Neural progenitor cell (in vitro differentiated cells): Measurements from ENCODE around the gene MS4A10. TPM values are rescaled to one million over a fixed set of nuclear protein-coding genes. Genes with fewer than 3 reads are reported as not detected.

ENCODE experiments used
- DNase-seq: peaks from one replicate; pipeline ENCODE4 v3.0.0-alpha.2; 2016; ENCODE audit warnings: low spot score
- H2AFZ ChIP-seq: fragments of 200-600 bp; sonication (generic); replicated peaks from 2 replicates; pipeline ENCODE4 v1.6.1; 2016; ENCODE audit warnings: antibody characterized with exemption
- H3F3A ChIP-seq: fragments of 200-600 bp; sonication (generic); 2 replicates; pipeline ENCODE4 v1.6.1; 2016; ENCODE audit warnings: antibody characterized with exemption, low read depth
- H3K27ac ChIP-seq: fragments of 200-600 bp; sonication (generic); 2 replicates; pipeline ENCODE4 v1.5.1; 2016; ENCODE audit warnings: mild to moderate bottlenecking
- H3K27me3 ChIP-seq: fragments of 200-600 bp; sonication (generic); 2 replicates; pipeline ENCODE4 v1.6.1; 2016; ENCODE audit warnings: mild to moderate bottlenecking, moderate library complexity
- H3K36me3 ChIP-seq: fragments of 200-600 bp; sonication (generic); 2 replicates; pipeline ENCODE4 v1.5.1; 2016
- H3K4me1 ChIP-seq: fragments of 200-600 bp; sonication (generic); 2 replicates; pipeline ENCODE4 v1.6.1; 2016; ENCODE audit warnings: mixed run types
- H3K4me2 ChIP-seq: fragments of 200-600 bp; sonication (generic); 2 replicates; pipeline ENCODE4 v1.6.1; 2016
- H3K4me3 ChIP-seq: fragments of 200-600 bp; sonication (generic); 2 replicates; pipeline ENCODE4 v1.5.1; 2016
- H3K79me2 ChIP-seq: fragments of 200-600 bp; sonication (generic); 2 replicates; pipeline ENCODE4 v1.6.1; 2016; ENCODE audit warnings: low read depth
- H3K9ac ChIP-seq: fragments of 200-600 bp; sonication (generic); 2 replicates; pipeline ENCODE4 v1.6.1; 2016
- H3K9me3 ChIP-seq: fragments of 200-600 bp; sonication (generic); 2 replicates; pipeline ENCODE4 v1.5.1; 2016; ENCODE audit warnings: low read depth
- H4K20me1 ChIP-seq: fragments of 200-600 bp; sonication (generic); 2 replicates; pipeline ENCODE4 v1.6.1; 2016; ENCODE audit warnings: low read depth
- H3K27ac Mint-ChIP-seq: 3 replicates; pipeline ENCODE4 v1.8.0; 2021; ENCODE audit warnings: mixed read lengths
- H3K27me3 Mint-ChIP-seq: 2 replicates; pipeline ENCODE4 v1.8.0; 2022; ENCODE audit warnings: low read depth, mild to moderate bottlenecking, inconsistent platforms, moderate library complexity, mixed read lengths; ENCODE audit not compliant: insufficient read depth
- H3K36me3 Mint-ChIP-seq: 3 replicates; pipeline ENCODE4 v1.8.0; 2021; ENCODE audit warnings: mixed read lengths
- H3K4me1 Mint-ChIP-seq: 3 replicates; pipeline ENCODE4 v1.8.0; 2021; ENCODE audit warnings: mixed read lengths
- H3K4me3 Mint-ChIP-seq: 3 replicates; pipeline ENCODE4 v1.8.0; 2021; ENCODE audit warnings: mild to moderate bottlenecking, moderate library complexity, mixed read lengths
- H3K9me3 Mint-ChIP-seq: 3 replicates; pipeline ENCODE4 v1.8.0; 2020; ENCODE audit warnings: mixed read lengths
- EZH2 ChIP-seq: fragments of 200-600 bp; sonication (generic); IDR thresholded peaks from 2 replicates; pipeline ENCODE4 v1.6.1; 2017; ENCODE audit warnings: antibody characterized with exemption, mild to moderate bottlenecking, moderate library complexity
- EZH2phosphoT487 ChIP-seq: fragments of 200-600 bp; sonication (generic); IDR thresholded peaks from 2 replicates; pipeline ENCODE4 v1.6.1; 2017; ENCODE audit warnings: antibody characterized with exemption
- total RNA-seq: library from RNA; depleted of rRNA; stranded (reverse); fragments of >200 nt; gene quantifications from 2 replicates; pipeline ENCODE4 v1.2.3, GENCODE V29; 2015; ENCODE audit warnings: low replicate concordance
- TF ChIP-seq, protein P1 (sequence below): fragments of 200-600 bp; sonication (generic); IDR thresholded peaks from 2 replicates; pipeline ENCODE4 v1.5.1; 2017; ENCODE audit warnings: antibody characterized with exemption, mild to moderate bottlenecking

The MS4A10 gene
- total RNA-seq, 1 donor from 2014 or later: not detected

DNA sequence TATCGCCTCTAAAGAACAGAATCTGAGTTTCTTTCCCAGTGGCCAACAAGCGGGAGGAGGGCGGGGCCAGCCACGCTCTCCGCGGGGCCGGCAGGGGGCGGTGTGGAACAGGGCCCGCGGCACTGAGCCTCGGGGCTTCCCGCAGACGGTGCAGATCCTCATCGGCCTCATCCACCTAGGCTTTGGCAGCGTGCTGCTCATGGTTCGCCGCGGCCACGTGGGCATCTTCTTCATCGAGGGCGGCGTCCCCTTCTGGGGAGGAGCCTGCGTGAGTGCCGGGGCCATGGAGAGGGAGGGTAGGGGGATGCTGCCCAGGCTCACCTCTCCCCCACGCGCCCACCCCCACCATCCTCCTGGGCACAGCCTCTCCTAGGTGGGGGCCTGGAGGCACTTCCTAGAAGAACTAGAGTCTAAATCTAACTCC, 17.7 kb upstream of the MS4A10 start:
- Mint-ChIP-seq H3K4me1 (no peaks in the 10 kb centered on the region), H3K27ac (no peak overlapping the region), H3K9me3 (peaks cover 3% of the 10 kb centered on the region), H3K36me3 (no peaks in the 10 kb centered on the region), H3K4me3 (no peak overlapping the region), H3K27me3 (peaks cover 5% of the 10 kb centered on the region)
- H3K79me2 ChIP-seq: no peaks in the 10 kb centered on the region
- no peaks in the 10 kb centered on the region for H3K4me1 ChIP-seq
- no peak overlapping the region for H3K9ac ChIP-seq
- no peak overlapping the region for H3K4me2 ChIP-seq
- peak overlapping the region; percentile 57 for H2AFZ ChIP-seq
- TF ChIP-seq EZH2phosphoT487 (no peak), EZH2 (no peak)
- TF ChIP-seq, protein P1, sequence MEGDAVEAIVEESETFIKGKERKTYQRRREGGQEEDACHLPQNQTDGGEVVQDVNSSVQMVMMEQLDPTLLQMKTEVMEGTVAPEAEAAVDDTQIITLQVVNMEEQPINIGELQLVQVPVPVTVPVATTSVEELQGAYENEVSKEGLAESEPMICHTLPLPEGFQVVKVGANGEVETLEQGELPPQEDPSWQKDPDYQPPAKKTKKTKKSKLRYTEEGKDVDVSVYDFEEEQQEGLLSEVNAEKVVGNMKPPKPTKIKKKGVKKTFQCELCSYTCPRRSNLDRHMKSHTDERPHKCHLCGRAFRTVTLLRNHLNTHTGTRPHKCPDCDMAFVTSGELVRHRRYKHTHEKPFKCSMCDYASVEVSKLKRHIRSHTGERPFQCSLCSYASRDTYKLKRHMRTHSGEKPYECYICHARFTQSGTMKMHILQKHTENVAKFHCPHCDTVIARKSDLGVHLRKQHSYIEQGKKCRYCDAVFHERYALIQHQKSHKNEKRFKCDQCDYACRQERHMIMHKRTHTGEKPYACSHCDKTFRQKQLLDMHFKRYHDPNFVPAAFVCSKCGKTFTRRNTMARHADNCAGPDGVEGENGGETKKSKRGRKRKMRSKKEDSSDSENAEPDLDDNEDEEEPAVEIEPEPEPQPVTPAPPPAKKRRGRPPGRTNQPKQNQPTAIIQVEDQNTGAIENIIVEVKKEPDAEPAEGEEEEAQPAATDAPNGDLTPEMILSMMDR: peak; percentile 61
- peak; percentile 52 for DNase-seq
- no peak overlapping the region for H3K4me3 ChIP-seq
- no peaks in the 10 kb centered on the region for H4K20me1 ChIP-seq
- H3F3A ChIP-seq: no peaks in the 10 kb centered on the region
- no peaks in the 10 kb centered on the region for H3K36me3 ChIP-seq
- peaks cover 12% of the 10 kb centered on the region for H3K27me3 ChIP-seq
- H3K9me3 ChIP-seq: no peaks in the 10 kb centered on the region
- H3K27ac ChIP-seq: no peak overlapping the region

DNA sequence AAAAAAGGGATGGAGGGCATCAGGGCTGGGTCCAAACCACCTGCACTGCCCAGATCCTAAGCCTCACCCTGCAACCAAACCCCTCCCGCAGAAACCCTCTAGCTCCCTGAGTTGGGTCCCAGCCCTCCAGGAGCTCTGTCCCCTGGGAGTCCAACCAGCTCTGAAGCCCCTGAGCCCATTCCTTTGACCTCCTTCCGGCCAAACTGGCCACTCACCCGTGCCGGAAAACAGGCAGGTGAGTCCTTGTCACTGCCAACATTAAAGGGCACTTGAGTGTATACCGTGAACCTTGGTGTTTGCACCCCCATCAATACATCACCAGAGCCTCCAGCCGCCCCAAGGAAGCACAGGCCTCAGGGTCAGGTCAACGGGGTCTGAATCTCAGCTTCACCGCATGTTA, 16.9 kb upstream of the MS4A10 start:
- Histone ChIP-seq H3K9me3 (no peaks in the 10 kb centered on the region), H3K27me3 (peaks cover 12% of the 10 kb centered on the region), H4K20me1 (no peaks in the 10 kb centered on the region), H3K36me3 (no peaks in the 10 kb centered on the region), H3F3A (no peaks in the 10 kb centered on the region), H2AFZ (no peak overlapping the region), H3K4me1 (no peaks in the 10 kb centered on the region), H3K4me3 (no peak overlapping the region), H3K4me2 (no peak overlapping the region), H3K27ac (no peak overlapping the region), H3K79me2 (no peaks in the 10 kb centered on the region), H3K9ac (no peak overlapping the region)
- no peak overlapping the region for H3K27ac Mint-ChIP-seq
- no peak for DNase-seq
- TF ChIP-seq, protein P1: no peak
- no peaks in the 10 kb centered on the region for H3K36me3 Mint-ChIP-seq
- peaks cover 3% of the 10 kb centered on the region for H3K9me3 Mint-ChIP-seq
- peaks cover 5% of the 10 kb centered on the region for H3K27me3 Mint-ChIP-seq
- H3K4me3 Mint-ChIP-seq: no peak overlapping the region
- no peaks in the 10 kb centered on the region for H3K4me1 Mint-ChIP-seq

DNA sequence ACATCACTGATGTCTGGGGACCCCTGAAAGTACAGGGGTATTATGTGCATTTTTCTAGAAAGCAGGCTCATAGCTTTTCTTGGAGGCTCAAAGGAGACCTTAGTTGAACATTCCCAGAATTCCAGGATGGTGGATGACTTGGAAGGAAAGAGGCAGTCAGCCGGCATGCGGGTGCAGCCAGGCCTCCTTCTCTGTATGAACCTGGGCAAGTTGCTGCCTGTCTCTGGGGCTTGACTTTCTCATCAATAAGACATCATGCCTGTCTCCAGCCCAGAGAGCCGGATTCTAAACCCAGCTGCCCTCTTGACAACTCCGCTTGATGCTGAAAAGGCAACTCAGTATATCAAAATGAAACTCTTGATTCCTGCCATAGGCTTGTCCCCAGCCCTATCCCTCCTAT, 15.9 kb upstream of the MS4A10 start:
- Histone ChIP-seq H3K4me3 (no peak overlapping the region), H3K79me2 (no peaks in the 10 kb centered on the region), H3K36me3 (no peaks in the 10 kb centered on the region), H3K27ac (no peak overlapping the region), H3K27me3 (peaks cover 12% of the 10 kb centered on the region), H2AFZ (no peak overlapping the region), H3K4me1 (no peaks in the 10 kb centered on the region), H3F3A (no peaks in the 10 kb centered on the region), H3K9ac (no peak overlapping the region), H3K9me3 (no peaks in the 10 kb centered on the region), H4K20me1 (no peaks in the 10 kb centered on the region), H3K4me2 (no peak overlapping the region)
- H3K4me1 Mint-ChIP-seq: no peaks in the 10 kb centered on the region
- H3K9me3 Mint-ChIP-seq: peaks cover 3% of the 10 kb centered on the region
- DNase-seq: no peak
- H3K27me3 Mint-ChIP-seq: peaks cover 5% of the 10 kb centered on the region
- H3K27ac Mint-ChIP-seq: no peak overlapping the region
- TF ChIP-seq EZH2 (no peak), EZH2phosphoT487 (no peak)
- TF ChIP-seq, protein P1: no peak
- no peak overlapping the region for H3K4me3 Mint-ChIP-seq
- no peaks in the 10 kb centered on the region for H3K36me3 Mint-ChIP-seq
